ENCODE measurements around the gene DNAJC5. TPM values are rescaled to one million over a fixed set of nuclear protein-coding genes. Genes with fewer than 3 reads are reported as not detected.

DNAJC5 gene
- polyA plus RNA-seq, 1 donor (not counting 4 experiments of a cell fraction or from before 2014, with no cell fraction given) = 43.7 TPM

DNA sequence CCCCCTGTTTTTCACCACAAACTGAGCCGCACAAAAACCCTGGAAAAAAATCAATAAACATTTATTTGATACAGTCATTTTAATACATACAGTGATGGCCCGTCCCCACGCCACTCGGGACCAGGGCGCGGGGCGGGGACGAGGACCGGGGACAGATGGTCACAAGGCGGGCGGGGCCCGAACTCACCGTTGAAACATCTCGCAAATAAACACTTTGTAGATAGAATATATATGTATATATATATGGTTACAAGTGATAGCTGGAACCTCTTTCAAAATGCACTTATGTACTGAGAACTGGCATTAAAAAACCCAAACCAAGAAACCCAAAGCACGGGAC, 61.7 kb downstream of the DNAJC5 start:
- H3K9me1 ChIP-seq (ENCODE audit: control insufficient read depth, extremely low read depth, insufficient read depth, low read length) = no peaks in the 10 kb centered on the region
- peaks cover 30% of the 10 kb centered on the region for H3K4me1 ChIP-seq (ENCODE audit: control insufficient read depth, extremely low read depth, insufficient read depth, low read length)
- no peak overlapping the region for H2AFZ ChIP-seq (ENCODE audit: control insufficient read depth, low read length)
- FAIRE-seq (no peak), DNase-seq (ENCODE audit: low read depth, low spot score) (no peak)
- H3K9me3 ChIP-seq (ENCODE audit: control insufficient read depth, low read depth, low read length) = no peaks in the 10 kb centered on the region
- peak overlapping the region; percentile 75 for H3K9ac ChIP-seq (ENCODE audit: control insufficient read depth, extremely low read depth, insufficient read depth, low read length)
- peaks cover 40% of the 10 kb centered on the region for H3K79me2 ChIP-seq (ENCODE audit: control insufficient read depth, insufficient read depth, low read length)
- H3K27ac ChIP-seq (ENCODE audit: control insufficient read depth, insufficient read depth, low read length) = peak overlapping the region; percentile 81
- no peaks in the 10 kb centered on the region for H3K27me3 ChIP-seq (ENCODE audit: control insufficient read depth, extremely low read depth, insufficient read depth, low read length)
- TF ChIP-seq, protein P1, sequence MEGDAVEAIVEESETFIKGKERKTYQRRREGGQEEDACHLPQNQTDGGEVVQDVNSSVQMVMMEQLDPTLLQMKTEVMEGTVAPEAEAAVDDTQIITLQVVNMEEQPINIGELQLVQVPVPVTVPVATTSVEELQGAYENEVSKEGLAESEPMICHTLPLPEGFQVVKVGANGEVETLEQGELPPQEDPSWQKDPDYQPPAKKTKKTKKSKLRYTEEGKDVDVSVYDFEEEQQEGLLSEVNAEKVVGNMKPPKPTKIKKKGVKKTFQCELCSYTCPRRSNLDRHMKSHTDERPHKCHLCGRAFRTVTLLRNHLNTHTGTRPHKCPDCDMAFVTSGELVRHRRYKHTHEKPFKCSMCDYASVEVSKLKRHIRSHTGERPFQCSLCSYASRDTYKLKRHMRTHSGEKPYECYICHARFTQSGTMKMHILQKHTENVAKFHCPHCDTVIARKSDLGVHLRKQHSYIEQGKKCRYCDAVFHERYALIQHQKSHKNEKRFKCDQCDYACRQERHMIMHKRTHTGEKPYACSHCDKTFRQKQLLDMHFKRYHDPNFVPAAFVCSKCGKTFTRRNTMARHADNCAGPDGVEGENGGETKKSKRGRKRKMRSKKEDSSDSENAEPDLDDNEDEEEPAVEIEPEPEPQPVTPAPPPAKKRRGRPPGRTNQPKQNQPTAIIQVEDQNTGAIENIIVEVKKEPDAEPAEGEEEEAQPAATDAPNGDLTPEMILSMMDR (optimal IDR thresholded peaks at IDR 0.05 in 1 of 3, IDR thresholded peaks at IDR 0.05 in 1 of 3, conservative IDR thresholded peaks at IDR 0.05 in 1 of 3; ENCODE audit: extremely low read depth in 1 of 3, insufficient read depth in 2 of 3, low read length in 3 of 3) = no peak
- dilution Hi-C loops (cut with MboI; ENCODE audit: extremely low pct_ligation_motif_present, low sequenced_read_pairs) = no loop called here
- H3K36me3 ChIP-seq (ENCODE audit: control insufficient read depth in 2 of 2, extremely low read depth in 1 of 2, insufficient read depth in 2 of 2, low read length in 2 of 2) = peaks cover 4 to 18% of the 10 kb centered on the region in 2 experiments
- peak overlapping the region; percentile 88 for H3K4me2 ChIP-seq (ENCODE audit: control insufficient read depth, extremely low read depth, insufficient read depth, low read depth, low read length)
- peak overlapping the region; percentile 73 to 98 (median 82) for H3K4me3 ChIP-seq (ENCODE audit: control insufficient read depth in 2 of 3, extremely low read depth in 1 of 3, insufficient read depth in 2 of 3, low read depth in 1 of 3, low read length in 3 of 3)
- H4K20me1 ChIP-seq (ENCODE audit: control insufficient read depth, extremely low read depth, insufficient read depth, low read length) = peaks cover 13% of the 10 kb centered on the region

DNA sequence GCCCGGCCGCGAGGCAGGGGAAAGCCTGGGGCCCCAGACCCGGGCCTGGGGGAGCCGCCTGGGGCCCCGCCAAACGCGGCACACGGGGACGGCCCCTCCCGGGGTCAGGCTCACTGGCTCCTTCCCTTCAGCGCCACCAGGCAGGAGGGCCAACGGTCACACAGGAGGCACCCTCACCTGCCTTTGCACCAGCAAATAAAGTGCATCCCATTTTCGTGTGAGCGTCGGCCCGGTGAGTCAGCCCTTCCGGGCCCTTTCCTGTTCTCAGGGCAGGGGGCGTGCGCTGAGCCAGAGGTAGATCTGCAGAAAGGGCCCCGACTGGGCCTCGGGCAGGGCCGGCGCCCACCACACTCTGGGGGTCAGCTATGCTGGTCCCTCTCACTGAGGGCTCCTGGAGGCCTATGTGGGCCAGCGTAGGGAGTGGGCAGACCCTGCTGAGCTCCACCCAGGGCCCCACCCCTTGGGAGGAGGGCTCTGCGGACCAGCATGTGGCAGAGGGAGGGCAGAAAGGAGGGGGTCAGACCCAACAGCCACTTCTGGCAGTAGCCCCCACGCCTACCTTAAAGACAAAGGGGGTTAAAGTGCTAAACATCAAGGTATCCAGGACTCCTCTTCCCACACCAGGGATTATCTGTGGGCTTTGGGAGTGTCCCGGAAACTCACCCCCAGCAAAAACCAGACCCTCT, 62.2 kb downstream of the DNAJC5 start:
- Histone ChIP-seq H3K4me2 (ENCODE audit: control insufficient read depth, extremely low read depth, insufficient read depth, low read depth, low read length) (peak overlapping the region; percentile 88), H4K20me1 (ENCODE audit: control insufficient read depth, extremely low read depth, insufficient read depth, low read length) (peaks cover 11% of the 10 kb centered on the region), H3K36me3 (ENCODE audit: control insufficient read depth in 2 of 2, extremely low read depth in 1 of 2, insufficient read depth in 2 of 2, low read length in 2 of 2) (peaks cover 9 to 23% of the 10 kb centered on the region in 2 experiments), H3K9me3 (ENCODE audit: control insufficient read depth, low read depth, low read length) (no peaks in the 10 kb centered on the region), H2AFZ (ENCODE audit: control insufficient read depth, low read length) (peak overlapping the region; percentile 33), H3K4me1 (ENCODE audit: control insufficient read depth, extremely low read depth, insufficient read depth, low read length) (peaks cover 26% of the 10 kb centered on the region), H3K4me3 (ENCODE audit: control insufficient read depth in 2 of 3, extremely low read depth in 1 of 3, insufficient read depth in 2 of 3, low read depth in 1 of 3, low read length in 3 of 3) (peak overlapping the region; percentile 73 to 98 (median 82)), H3K79me2 (ENCODE audit: control insufficient read depth, insufficient read depth, low read length) (peaks cover 35% of the 10 kb centered on the region), H3K9me1 (ENCODE audit: control insufficient read depth, extremely low read depth, insufficient read depth, low read length) (no peaks in the 10 kb centered on the region), H3K27ac (ENCODE audit: control insufficient read depth, insufficient read depth, low read length) (peak overlapping the region; percentile 81), H3K9ac (ENCODE audit: control insufficient read depth, extremely low read depth, insufficient read depth, low read length) (peak overlapping the region; percentile 75), H3K27me3 (ENCODE audit: control insufficient read depth, extremely low read depth, insufficient read depth, low read length) (no peaks in the 10 kb centered on the region)
- DNase-seq (ENCODE audit: low read depth, low spot score) (no peak), FAIRE-seq (no peak)
- TF ChIP-seq, protein P1 (optimal IDR thresholded peaks at IDR 0.05 in 1 of 3, IDR thresholded peaks at IDR 0.05 in 1 of 3, conservative IDR thresholded peaks at IDR 0.05 in 1 of 3; ENCODE audit: extremely low read depth in 1 of 3, insufficient read depth in 2 of 3, low read length in 3 of 3) = peak in 1 of 3 experiments; percentile 29
- TF ChIP-seq EZH2 (IDR thresholded peaks at IDR 0.05; ENCODE audit: low read length) = no peak
- dilution Hi-C loops (cut with MboI; ENCODE audit: extremely low pct_ligation_motif_present, low sequenced_read_pairs) = no loop called here
